SK-N-MC (cell line): ENCODE results near the gene CFAP74.

ENCODE experiments used
- EZH2 ChIP-seq: fragments of 200-600 bp; sonication (generic); IDR thresholded peaks from one replicate; pipeline ENCODE4 v1.6.1; 2017; ENCODE audit warnings: antibody characterized with exemption
- FOXP2 ChIP-seq: optimal IDR thresholded peaks from 2 replicates; pipeline ENCODE3; 2011; ENCODE audit warnings: mild to moderate bottlenecking, moderate library complexity; ENCODE audit not compliant: insufficient read depth; ENCODE audit errors: extremely low read length, control extremely low read depth
- POLR2AphosphoS5 ChIP-seq: IDR thresholded peaks from 2 replicates; pipeline ENCODE4 v1.6.1; 2012; ENCODE audit warnings: mild to moderate bottlenecking, low read depth, low read length, borderline replicate concordance

DNA sequence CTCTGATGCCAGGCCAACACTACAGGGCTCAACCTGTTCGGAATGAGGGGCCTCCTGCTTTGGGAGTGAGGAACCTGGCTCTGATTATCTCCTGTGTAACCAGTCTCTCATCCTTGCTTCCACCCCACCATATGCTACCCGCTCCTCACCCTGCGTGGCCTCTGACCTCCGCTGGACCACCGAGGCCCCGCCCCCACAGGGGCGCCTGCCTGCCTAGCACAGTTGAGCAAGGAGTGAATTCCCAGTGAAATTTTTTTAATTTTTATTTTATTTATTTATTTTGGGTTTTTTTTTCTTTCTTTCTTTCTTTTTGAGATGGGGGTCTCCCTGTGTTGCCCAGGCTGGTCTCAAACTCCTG is 110.8 kb downstream of the CFAP74 start:
- no peak for TF ChIP-seq EZH2
- TF ChIP-seq POLR2AphosphoS5 = no peak
- TF ChIP-seq FOXP2 = no peak
